ENCODE results near the gene RBMS1.

RBMS1 gene

DNA sequence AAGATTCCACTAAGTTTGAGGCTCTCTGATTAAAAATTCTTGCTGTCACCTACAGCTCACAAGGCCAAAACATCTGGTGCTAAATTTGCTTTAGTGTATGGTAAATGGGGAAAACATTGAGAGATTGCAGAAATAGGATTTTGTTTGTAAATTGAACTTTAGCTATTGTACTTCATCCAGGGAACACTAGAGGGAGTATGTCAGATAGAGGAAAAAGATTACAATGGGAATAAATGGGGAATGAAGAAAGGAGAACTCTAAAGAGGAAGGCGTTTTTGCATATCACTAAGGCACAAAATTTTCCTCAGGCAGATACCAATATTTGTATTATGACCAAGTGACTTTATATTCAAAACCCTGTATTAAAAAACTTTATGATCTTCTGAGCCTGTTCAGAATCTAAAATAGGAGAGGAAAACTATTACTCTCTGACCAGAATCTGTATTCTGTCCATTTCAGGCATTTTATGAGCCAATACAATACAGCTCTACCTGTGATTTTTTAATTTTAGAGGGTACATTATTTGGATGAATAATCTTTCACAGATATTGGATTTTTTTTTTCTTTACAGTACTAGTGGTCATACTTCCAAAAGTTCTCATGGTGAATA is 241.2 kb downstream of the RBMS1 start:
- Mint-ChIP-seq H3K27me3 (ENCODE audit: low read depth) (peaks cover 8% of the 10 kb centered on the region), H3K9me3 (no peaks in the 10 kb centered on the region), H3K4me1 (ENCODE audit: low read depth) (no peaks in the 10 kb centered on the region), H3K36me3 (ENCODE audit: low read depth) (no peaks in the 10 kb centered on the region), H3K4me3 (no peak overlapping the region), H3K27ac (no peak overlapping the region)

GRCh38 chr2:160251569-160251968 is 242.0 kb downstream of the RBMS1 start:
- Mint-ChIP-seq H3K36me3 (ENCODE audit: low read depth) (no peaks in the 10 kb centered on the region), H3K4me1 (ENCODE audit: low read depth) (no peaks in the 10 kb centered on the region), H3K4me3 (no peak overlapping the region), H3K27me3 (ENCODE audit: low read depth) (peaks cover 8% of the 10 kb centered on the region), H3K9me3 (no peaks in the 10 kb centered on the region), H3K27ac (no peak overlapping the region)

DNA sequence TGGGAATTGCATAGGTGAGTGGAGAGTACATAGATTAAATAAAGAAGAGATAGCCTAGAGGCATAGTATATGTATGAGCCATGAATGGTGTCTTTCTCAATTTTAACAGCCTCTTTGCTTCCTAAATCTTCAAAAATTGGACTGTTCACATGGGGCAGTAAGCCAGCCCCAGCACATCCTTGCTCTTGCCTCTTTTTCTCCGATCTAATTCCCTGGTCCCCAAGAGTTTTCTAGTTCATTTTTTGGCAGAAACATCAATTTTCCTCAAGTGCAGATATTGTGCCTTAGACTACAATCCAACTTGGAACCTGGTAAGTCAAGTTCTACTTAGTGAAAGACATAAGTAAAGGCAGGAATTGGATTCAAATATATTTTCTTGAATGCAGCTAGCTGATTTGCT is 243.7 kb downstream of the RBMS1 start:
- no peak overlapping the region for H3K27ac Mint-ChIP-seq

DNA sequence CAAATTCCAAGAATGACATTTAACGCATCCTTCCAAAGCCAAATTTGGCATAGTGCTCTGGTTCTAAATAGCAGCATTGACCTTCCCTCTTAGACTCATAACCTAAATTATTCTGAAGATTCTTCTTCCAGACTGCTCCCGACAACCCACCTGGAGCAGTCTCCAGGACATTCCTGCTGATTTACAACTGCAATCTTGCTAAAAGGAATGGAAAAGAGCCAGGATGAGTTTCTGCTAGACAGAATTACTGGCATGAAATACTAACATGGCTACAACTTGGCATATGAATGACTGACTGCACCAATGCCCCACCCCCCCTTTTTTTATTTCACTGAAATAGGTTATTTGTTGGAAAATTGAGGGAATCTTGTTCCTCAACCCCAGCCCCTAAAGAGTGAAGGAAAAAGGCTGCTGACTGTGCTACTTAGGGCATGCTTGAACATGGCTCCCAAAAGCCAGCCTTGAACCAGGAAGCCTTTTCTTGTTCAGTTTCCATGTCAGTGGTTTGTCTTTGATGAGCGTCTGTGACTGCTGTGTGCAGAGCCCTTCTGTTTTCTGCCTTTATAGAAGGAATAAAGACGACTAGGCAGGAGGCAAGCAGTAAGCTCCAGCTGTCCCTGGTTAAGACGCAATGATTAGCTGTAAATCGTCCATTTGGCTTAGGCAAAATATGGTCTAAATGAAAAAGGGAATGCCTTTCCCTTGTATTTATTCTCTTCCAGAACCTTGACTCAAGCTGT is 246.1 kb downstream of the RBMS1 start:
- no peaks in the 10 kb centered on the region for H3K9me3 Mint-ChIP-seq
- no peak overlapping the region for H3K27ac Mint-ChIP-seq
- H3K4me3 Mint-ChIP-seq: no peak overlapping the region
- H3K36me3 Mint-ChIP-seq (ENCODE audit: low read depth): no peaks in the 10 kb centered on the region
- peaks cover 8% of the 10 kb centered on the region for H3K27me3 Mint-ChIP-seq (ENCODE audit: low read depth)
- no peaks in the 10 kb centered on the region for H3K4me1 Mint-ChIP-seq (ENCODE audit: low read depth)

More for the DNA sequence above, 243.7 kb downstream of the RBMS1 start:
- no peaks in the 10 kb centered on the region for H3K4me1 Mint-ChIP-seq (ENCODE audit: low read depth)
- H3K36me3 Mint-ChIP-seq (ENCODE audit: low read depth): no peaks in the 10 kb centered on the region
- peaks cover 8% of the 10 kb centered on the region for H3K27me3 Mint-ChIP-seq (ENCODE audit: low read depth)
- H3K4me3 Mint-ChIP-seq: no peak overlapping the region
- H3K9me3 Mint-ChIP-seq: no peaks in the 10 kb centered on the region

GRCh38 chr2:160246356-160246755 is 247.3 kb downstream of the RBMS1 start:
- H3K36me3 Mint-ChIP-seq (ENCODE audit: low read depth): no peaks in the 10 kb centered on the region
- H3K4me3 Mint-ChIP-seq: no peak overlapping the region
- H3K9me3 Mint-ChIP-seq: no peaks in the 10 kb centered on the region
- H3K27ac Mint-ChIP-seq: no peak overlapping the region
- peaks cover 4% of the 10 kb centered on the region for H3K27me3 Mint-ChIP-seq (ENCODE audit: low read depth)
- no peaks in the 10 kb centered on the region for H3K4me1 Mint-ChIP-seq (ENCODE audit: low read depth)

- Mint-ChIP-seq H3K4me3 (no peak overlapping the region), H3K4me1 (ENCODE audit: low read depth) (no peaks in the 10 kb centered on the region)
Measured at GRCh38 chr2:160245614-160246155, 247.9 kb downstream of the RBMS1 start.

GRCh38 chr2:160242893-160243564 is 250.6 kb downstream of the RBMS1 start:
- H3K27me3 Mint-ChIP-seq (ENCODE audit: low read depth): peaks cover 3% of the 10 kb centered on the region
- no peak overlapping the region for H3K27ac Mint-ChIP-seq
- H3K4me1 Mint-ChIP-seq (ENCODE audit: low read depth): no peaks in the 10 kb centered on the region
- no peaks in the 10 kb centered on the region for H3K9me3 Mint-ChIP-seq
- H3K36me3 Mint-ChIP-seq (ENCODE audit: low read depth): no peaks in the 10 kb centered on the region
- no peak overlapping the region for H3K4me3 Mint-ChIP-seq

More at GRCh38 chr2:160245614-160246155, 247.9 kb downstream of the RBMS1 start:
- H3K27ac Mint-ChIP-seq: no peak overlapping the region
- no peaks in the 10 kb centered on the region for H3K9me3 Mint-ChIP-seq
- no peaks in the 10 kb centered on the region for H3K36me3 Mint-ChIP-seq (ENCODE audit: low read depth)
- peaks cover 4% of the 10 kb centered on the region for H3K27me3 Mint-ChIP-seq (ENCODE audit: low read depth)

- H3K4me3 Mint-ChIP-seq: no peak overlapping the region
- no peak overlapping the region for H3K27ac Mint-ChIP-seq
- H3K4me1 Mint-ChIP-seq (ENCODE audit: low read depth): no peaks in the 10 kb centered on the region
Measured at GRCh38 chr2:160241251-160242137, 252.1 kb downstream of the RBMS1 start.

DNA sequence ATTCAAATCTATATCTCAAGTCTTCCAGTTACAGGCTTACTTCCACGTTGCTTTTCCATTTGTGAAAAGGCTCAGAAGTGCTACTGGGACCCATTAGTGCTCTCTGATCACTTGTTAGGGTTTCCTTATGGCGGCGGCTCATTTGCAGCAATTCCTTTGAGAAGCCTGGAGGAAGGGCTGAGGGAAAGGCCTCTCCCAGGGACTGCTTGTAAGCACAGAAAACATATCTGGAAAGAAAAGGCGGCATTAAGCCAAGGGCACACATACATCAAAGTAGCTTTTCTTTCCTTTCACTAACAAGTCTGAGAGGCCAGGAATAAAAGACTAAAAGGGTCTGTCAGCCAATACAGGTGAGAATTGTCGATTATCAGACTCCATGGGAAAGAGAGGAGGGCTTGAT is 254.2 kb downstream of the RBMS1 start:
- H3K4me1 Mint-ChIP-seq (ENCODE audit: low read depth): no peaks in the 10 kb centered on the region
- H3K27ac Mint-ChIP-seq: no peak overlapping the region
- no peaks in the 10 kb centered on the region for H3K9me3 Mint-ChIP-seq
- no peak overlapping the region for H3K4me3 Mint-ChIP-seq
- no peaks in the 10 kb centered on the region for H3K36me3 Mint-ChIP-seq (ENCODE audit: low read depth)
- H3K27me3 Mint-ChIP-seq (ENCODE audit: low read depth): peaks cover 9% of the 10 kb centered on the region

More at GRCh38 chr2:160241251-160242137, 252.1 kb downstream of the RBMS1 start:
- Mint-ChIP-seq H3K36me3 (ENCODE audit: low read depth) (no peaks in the 10 kb centered on the region), H3K27me3 (ENCODE audit: low read depth) (peaks cover 9% of the 10 kb centered on the region), H3K9me3 (no peaks in the 10 kb centered on the region)

DNA sequence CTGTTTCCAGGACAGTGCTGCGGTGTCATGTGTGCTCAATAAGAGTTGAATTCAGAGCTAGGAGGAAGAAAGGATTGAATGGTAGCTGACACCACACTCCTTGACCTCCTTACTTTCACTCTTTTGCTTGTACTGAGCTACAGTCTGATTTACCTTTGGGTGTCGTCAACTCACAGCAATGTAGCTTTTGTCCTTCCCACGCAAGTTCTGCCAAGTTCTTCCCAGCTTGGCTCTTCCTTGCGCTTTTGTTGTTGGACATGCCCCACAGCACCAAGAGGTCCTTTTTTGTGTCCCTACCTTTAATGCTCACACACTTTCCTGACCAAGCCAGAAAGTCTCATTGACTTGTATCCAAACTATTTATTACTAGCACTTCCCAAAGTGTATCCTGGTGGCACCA is 255.2 kb downstream of the RBMS1 start:
- Mint-ChIP-seq H3K4me3 (no peak overlapping the region), H3K27me3 (ENCODE audit: low read depth) (peaks cover 9% of the 10 kb centered on the region), H3K27ac (no peak overlapping the region), H3K9me3 (no peaks in the 10 kb centered on the region), H3K36me3 (ENCODE audit: low read depth) (no peaks in the 10 kb centered on the region), H3K4me1 (ENCODE audit: low read depth) (no peaks in the 10 kb centered on the region)

DNA sequence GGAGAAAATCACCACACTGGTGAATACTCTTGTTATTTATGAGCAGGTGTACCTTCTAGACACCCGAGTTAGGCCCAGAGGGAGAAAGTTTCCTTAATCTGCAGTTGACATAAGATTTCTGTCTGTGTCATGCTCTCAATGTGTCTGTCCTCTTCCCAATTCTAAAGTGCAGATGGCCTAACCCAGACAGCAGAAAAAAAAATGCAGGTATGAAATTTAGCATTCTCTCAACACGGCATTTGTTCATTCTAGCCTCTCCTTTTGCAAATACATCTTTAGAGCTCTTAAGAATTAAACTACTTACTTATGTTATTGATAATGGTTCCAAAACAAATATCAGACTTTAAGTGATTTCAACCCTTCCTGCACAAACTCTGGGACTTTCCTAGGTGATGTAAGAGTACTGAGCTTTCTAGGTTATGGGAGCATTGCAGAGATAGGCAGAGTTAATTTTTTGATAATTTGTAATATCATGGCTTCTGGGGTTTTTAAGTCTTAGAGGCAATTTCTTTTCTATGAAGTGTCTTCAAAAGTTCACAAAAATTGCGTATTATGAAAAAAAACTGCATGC is 260.6 kb downstream of the RBMS1 start:
- peaks cover 1% of the 10 kb centered on the region for H3K4me1 Mint-ChIP-seq (ENCODE audit: low read depth)
- H3K36me3 Mint-ChIP-seq (ENCODE audit: low read depth): no peaks in the 10 kb centered on the region
- no peaks in the 10 kb centered on the region for H3K9me3 Mint-ChIP-seq
- H3K4me3 Mint-ChIP-seq: no peak overlapping the region
- no peak overlapping the region for H3K27ac Mint-ChIP-seq
- peaks cover 10% of the 10 kb centered on the region for H3K27me3 Mint-ChIP-seq (ENCODE audit: low read depth)

DNA sequence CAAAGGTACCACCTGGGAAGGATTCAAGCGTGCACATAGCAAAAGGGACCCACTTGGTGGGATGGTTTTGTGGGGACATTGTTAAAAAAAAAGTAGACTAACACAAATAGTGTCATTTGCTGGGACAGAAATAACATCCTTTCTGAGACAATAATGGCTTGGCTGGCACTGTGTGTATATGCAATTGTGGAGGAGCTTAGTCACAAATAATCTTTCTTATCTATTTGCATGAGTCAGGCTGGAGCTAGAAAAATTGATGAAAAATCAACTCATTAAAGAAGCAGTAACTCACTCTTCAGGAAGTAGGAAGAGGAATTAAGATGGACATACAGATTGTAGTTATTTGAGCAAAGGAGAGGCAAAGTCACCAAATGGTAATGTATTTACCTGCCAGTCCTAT is 264.0 kb downstream of the RBMS1 start:
- peaks cover 9% of the 10 kb centered on the region for H3K27me3 Mint-ChIP-seq (ENCODE audit: low read depth)
- H3K9me3 Mint-ChIP-seq: no peaks in the 10 kb centered on the region
- peaks cover 8% of the 10 kb centered on the region for H3K4me1 Mint-ChIP-seq (ENCODE audit: low read depth)
- H3K4me3 Mint-ChIP-seq: no peak overlapping the region
- no peaks in the 10 kb centered on the region for H3K36me3 Mint-ChIP-seq (ENCODE audit: low read depth)
- H3K27ac Mint-ChIP-seq: no peak overlapping the region

GRCh38 chr2:160228141-160228917 is 265.3 kb downstream of the RBMS1 start:
- no peak overlapping the region for H3K27ac Mint-ChIP-seq
- no peaks in the 10 kb centered on the region for H3K9me3 Mint-ChIP-seq
- H3K4me1 Mint-ChIP-seq (ENCODE audit: low read depth): peaks cover 20% of the 10 kb centered on the region
- H3K36me3 Mint-ChIP-seq (ENCODE audit: low read depth): no peaks in the 10 kb centered on the region
- peaks cover 9% of the 10 kb centered on the region for H3K27me3 Mint-ChIP-seq (ENCODE audit: low read depth)
- no peak overlapping the region for H3K4me3 Mint-ChIP-seq
